ENCODE measurements around the gene SEZ6. TPM values are rescaled to one million over a fixed set of nuclear protein-coding genes. Genes with fewer than 3 reads are reported as not detected.
A peak's percentile ranks its signal among the peaks of the same experiment; 100 is the strongest.

SEZ6 gene
- total RNA-seq, 1 donor from 2014 or later, result not detected

GRCh38 chr17:28917029-28917428, 88.8 kb downstream of the SEZ6 start:
- Mint-ChIP-seq H3K36me3 (ENCODE audit: low read depth) (peaks cover 68% of the 10 kb centered on the region), H3K27ac (peak overlapping the region; percentile 47), H3K4me1 (ENCODE audit: low read depth) (peaks cover 18% of the 10 kb centered on the region), H3K27me3 (ENCODE audit: insufficient read depth) (no peaks in the 10 kb centered on the region), H3K9me3 (no peaks in the 10 kb centered on the region), H3K4me3 (no peak overlapping the region)
- intact Hi-C loops (cut with micrococcal nuclease), result loop anchor here (2.0 kb wide), 1 partner anchor 14 kb away; the partner anchor contains the start of gene DHRS13
- DNase-seq (ENCODE audit: low spot score), result no peak

GRCh38 chr17:28916302-28916934, 89.4 kb downstream of the SEZ6 start:
- intact Hi-C loops (cut with micrococcal nuclease), result loop anchor here (1.0 to 2.0 kb wide), 5 partner anchors 9 to 189 kb away; partner anchors contain the start of gene DHRS13
- H3K4me1 Mint-ChIP-seq (ENCODE audit: low read depth), result peaks cover 18% of the 10 kb centered on the region
- peak overlapping the region; percentile 47 for H3K27ac Mint-ChIP-seq
- no peaks in the 10 kb centered on the region for H3K27me3 Mint-ChIP-seq (ENCODE audit: insufficient read depth)
- no peak overlapping the region for H3K4me3 Mint-ChIP-seq
- peaks cover 63% of the 10 kb centered on the region for H3K36me3 Mint-ChIP-seq (ENCODE audit: low read depth)
- no peak for DNase-seq (ENCODE audit: low spot score)
- no peaks in the 10 kb centered on the region for H3K9me3 Mint-ChIP-seq

DNA sequence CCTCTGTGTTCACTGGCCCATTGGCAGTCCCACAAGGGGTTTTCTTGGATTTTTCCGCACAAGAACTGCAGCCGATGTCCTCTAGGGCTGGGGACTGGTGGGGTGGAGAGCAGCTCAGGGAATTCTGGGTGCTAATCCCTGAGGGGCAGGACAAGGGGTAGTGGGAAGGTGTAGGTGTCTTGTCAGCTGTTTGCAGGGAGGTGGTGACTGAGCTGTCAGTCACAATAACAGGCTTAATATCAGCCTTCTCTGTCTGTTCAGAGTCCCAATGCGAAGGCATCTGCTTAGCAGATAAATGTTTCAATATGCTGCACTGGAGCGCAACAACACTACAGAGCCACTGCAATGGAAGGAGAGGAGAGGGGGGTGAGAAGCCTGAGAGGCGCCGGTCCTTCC, 92.9 kb downstream of the SEZ6 start:
- Mint-ChIP-seq H3K4me3 (no peak overlapping the region), H3K27ac (no peak overlapping the region), H3K4me1 (ENCODE audit: low read depth) (peaks cover 18% of the 10 kb centered on the region), H3K36me3 (ENCODE audit: low read depth) (peaks cover 71% of the 10 kb centered on the region), H3K9me3 (no peaks in the 10 kb centered on the region), H3K27me3 (ENCODE audit: insufficient read depth) (no peaks in the 10 kb centered on the region)
- intact Hi-C loops (cut with micrococcal nuclease), result no loop called here
- DNase-seq (ENCODE audit: low spot score), result no peak

- intact Hi-C loops (cut with micrococcal nuclease), result no loop called here
- no peak overlapping the region for H3K27ac Mint-ChIP-seq
- no peak overlapping the region for H3K4me3 Mint-ChIP-seq
- no peaks in the 10 kb centered on the region for H3K9me3 Mint-ChIP-seq
- H3K27me3 Mint-ChIP-seq (ENCODE audit: insufficient read depth), result no peaks in the 10 kb centered on the region
- peaks cover 18% of the 10 kb centered on the region for H3K4me1 Mint-ChIP-seq (ENCODE audit: low read depth)
- no peak for DNase-seq (ENCODE audit: low spot score)
- peaks cover 69% of the 10 kb centered on the region for H3K36me3 Mint-ChIP-seq (ENCODE audit: low read depth)
Observed at GRCh38 chr17:28912281-28912937, 93.4 kb downstream of the SEZ6 start.

GRCh38 chr17:28911411-28912045, 94.3 kb downstream of the SEZ6 start:
- Mint-ChIP-seq H3K4me3 (no peak overlapping the region), H3K27me3 (ENCODE audit: insufficient read depth) (no peaks in the 10 kb centered on the region), H3K9me3 (no peaks in the 10 kb centered on the region), H3K27ac (no peak overlapping the region), H3K36me3 (ENCODE audit: low read depth) (peaks cover 69% of the 10 kb centered on the region), H3K4me1 (ENCODE audit: low read depth) (peaks cover 13% of the 10 kb centered on the region)
- DNase-seq (ENCODE audit: low spot score), result no peak
- intact Hi-C loops (cut with micrococcal nuclease), result no loop called here

GRCh38 chr17:28910534-28910933, 95.3 kb downstream of the SEZ6 start:
- Mint-ChIP-seq H3K4me1 (ENCODE audit: low read depth) (peaks cover 8% of the 10 kb centered on the region), H3K27me3 (ENCODE audit: insufficient read depth) (no peaks in the 10 kb centered on the region), H3K4me3 (no peak overlapping the region), H3K36me3 (ENCODE audit: low read depth) (peaks cover 69% of the 10 kb centered on the region), H3K9me3 (no peaks in the 10 kb centered on the region), H3K27ac (no peak overlapping the region)
- no peak for DNase-seq (ENCODE audit: low spot score)
- intact Hi-C loops (cut with micrococcal nuclease), result no loop called here

DNA sequence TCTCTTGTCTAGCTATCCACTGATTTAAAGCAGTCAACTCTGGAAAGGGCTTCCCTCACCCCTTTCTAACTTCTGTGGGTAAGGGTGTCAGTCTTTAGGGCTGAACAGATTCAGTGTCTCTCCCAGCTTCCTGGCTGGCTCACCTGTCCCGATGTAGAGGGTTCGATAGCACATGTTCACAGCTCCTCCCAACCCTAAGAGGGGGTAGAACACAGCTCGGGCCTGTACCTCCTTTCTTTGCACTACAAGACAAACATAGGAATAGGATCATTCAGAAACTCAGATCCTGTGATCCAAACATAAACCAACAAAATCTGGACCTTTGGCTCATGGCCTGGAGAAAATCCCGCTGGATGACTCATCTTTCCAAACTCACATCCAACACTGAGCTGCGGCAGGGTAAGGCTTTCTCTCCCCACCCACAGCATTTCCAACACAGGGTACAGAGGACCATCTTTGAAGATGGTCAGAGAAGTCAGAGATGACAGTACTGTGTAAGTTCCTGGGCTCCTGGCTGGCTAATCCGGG, 97.1 kb downstream of the SEZ6 start:
- intact Hi-C loops (cut with micrococcal nuclease), result no loop called here
- H3K27ac Mint-ChIP-seq, result no peak overlapping the region
- H3K36me3 Mint-ChIP-seq (ENCODE audit: low read depth), result peaks cover 57% of the 10 kb centered on the region
- H3K4me1 Mint-ChIP-seq (ENCODE audit: low read depth), result no peaks in the 10 kb centered on the region
- H3K9me3 Mint-ChIP-seq, result no peaks in the 10 kb centered on the region
- no peaks in the 10 kb centered on the region for H3K27me3 Mint-ChIP-seq (ENCODE audit: insufficient read depth)
- no peak for DNase-seq (ENCODE audit: low spot score)
- H3K4me3 Mint-ChIP-seq, result no peak overlapping the region

- H3K27ac Mint-ChIP-seq, result peak overlapping the region; percentile 29
- no peak for DNase-seq (ENCODE audit: low spot score)
- no peak overlapping the region for H3K4me3 Mint-ChIP-seq
- H3K9me3 Mint-ChIP-seq, result no peaks in the 10 kb centered on the region
- H3K36me3 Mint-ChIP-seq (ENCODE audit: low read depth), result peaks cover 49% of the 10 kb centered on the region
- intact Hi-C loops (cut with micrococcal nuclease), result no loop called here
- no peaks in the 10 kb centered on the region for H3K27me3 Mint-ChIP-seq (ENCODE audit: insufficient read depth)
- peaks cover 7% of the 10 kb centered on the region for H3K4me1 Mint-ChIP-seq (ENCODE audit: low read depth)
Observed at GRCh38 chr17:28907709-28908475, 97.9 kb downstream of the SEZ6 start.

GRCh38 chr17:28906706-28907438, 99.0 kb downstream of the SEZ6 start:
- Mint-ChIP-seq H3K4me3 (no peak overlapping the region), H3K36me3 (ENCODE audit: low read depth) (peaks cover 46% of the 10 kb centered on the region), H3K4me1 (ENCODE audit: low read depth) (peaks cover 11% of the 10 kb centered on the region), H3K27me3 (ENCODE audit: insufficient read depth) (no peaks in the 10 kb centered on the region), H3K9me3 (no peaks in the 10 kb centered on the region), H3K27ac (no peak overlapping the region)
- intact Hi-C loops (cut with micrococcal nuclease), result no loop called here
- DNase-seq (ENCODE audit: low spot score), result no peak

DNA sequence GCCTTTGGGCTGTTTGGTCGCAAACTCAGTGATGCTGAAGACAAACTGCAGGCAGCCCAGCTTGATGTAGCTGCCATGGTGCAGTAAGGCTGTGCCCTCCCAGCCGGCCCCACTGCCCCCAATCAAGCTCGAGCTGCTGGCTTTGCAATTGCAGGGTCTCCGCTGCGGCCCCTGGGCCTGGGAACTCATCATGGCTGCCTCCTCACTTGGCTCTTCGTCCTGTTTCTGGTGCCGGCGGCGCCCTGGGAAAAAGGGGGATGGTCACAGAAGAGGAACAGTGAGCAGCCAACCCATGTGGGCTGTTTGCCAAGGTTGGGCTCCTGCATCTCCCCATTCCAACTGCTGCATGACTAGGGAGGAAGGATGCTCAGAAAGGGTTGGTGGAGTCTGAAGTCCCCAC, 99.6 kb downstream of the SEZ6 start:
- no peaks in the 10 kb centered on the region for H3K27me3 Mint-ChIP-seq (ENCODE audit: insufficient read depth)
- H3K9me3 Mint-ChIP-seq, result no peaks in the 10 kb centered on the region
- peaks cover 49% of the 10 kb centered on the region for H3K36me3 Mint-ChIP-seq (ENCODE audit: low read depth)
- DNase-seq (ENCODE audit: low spot score), result no peak
- H3K4me1 Mint-ChIP-seq (ENCODE audit: low read depth), result peaks cover 16% of the 10 kb centered on the region
- H3K4me3 Mint-ChIP-seq, result no peak overlapping the region
- no peak overlapping the region for H3K27ac Mint-ChIP-seq
- intact Hi-C loops (cut with micrococcal nuclease), result no loop called here
